GM12878 (cell line): ENCODE results near the gene HMSD. TPM values are rescaled to one million over a fixed set of nuclear protein-coding genes. Genes with fewer than 3 reads are reported as not detected.

Source experiments
- BCLAF1 ChIP-seq: fragments of 450-650 bp; IDR thresholded peaks from 2 replicates; pipeline ENCODE4 v1.6.1; 2017; ENCODE audit warnings: antibody characterized with exemption, mild to moderate bottlenecking, moderate library complexity
- CBFB ChIP-seq: IDR thresholded peaks from 2 replicates; pipeline ENCODE4 v1.6.1; 2016; ENCODE audit warnings: antibody characterized with exemption, low read depth
- CBX3 ChIP-seq: fragments of 200-600 bp; sonication (generic); IDR thresholded peaks from 2 replicates; pipeline ENCODE4 v1.6.1; 2016; ENCODE audit warnings: low read depth, borderline replicate concordance
- CEBPZ ChIP-seq: fragments of 150-350 bp; IDR thresholded peaks from 2 replicates; pipeline ENCODE4 v1.6.1; 2016; ENCODE audit warnings: low read depth, low read length
- CREB1 ChIP-seq: IDR thresholded peaks from 2 replicates; pipeline ENCODE4 v1.6.1; 2012; ENCODE audit warnings: low read depth, mild to moderate bottlenecking, inconsistent platforms
- CREM ChIP-seq: IDR thresholded peaks from 2 replicates; pipeline ENCODE4 v1.6.1; 2014; ENCODE audit warnings: antibody characterized with exemption, low read depth
- E4F1 ChIP-seq: fragments of 450-650 bp; IDR thresholded peaks from 2 replicates; pipeline ENCODE4 v1.6.1; 2018; ENCODE audit warnings: borderline replicate concordance, mild to moderate bottlenecking; ENCODE audit not compliant: partially characterized antibody
- HDGF ChIP-seq: fragments of 450-650 bp; IDR thresholded peaks from 2 replicates; pipeline ENCODE4 v1.6.1; 2016; ENCODE audit warnings: antibody characterized with exemption
- JUNB ChIP-seq: IDR thresholded peaks from 2 replicates; pipeline ENCODE4 v1.6.1; 2016; ENCODE audit warnings: antibody characterized with exemption, mild to moderate bottlenecking
- NFYA ChIP-seq: IDR thresholded peaks from 2 replicates; pipeline ENCODE4 v1.6.1; 2011; ENCODE audit warnings: low read depth, mild to moderate bottlenecking, low read length, improper control_type of control experiment, borderline replicate concordance
- NFYB ChIP-seq: IDR thresholded peaks from 2 replicates; pipeline ENCODE4 v1.6.1; 2011; ENCODE audit warnings: low read depth, mild to moderate bottlenecking, low read length, improper control_type of control experiment, moderate library complexity; ENCODE audit not compliant: insufficient read depth
- RBBP5 ChIP-seq: fragments of 200-600 bp; sonication (generic); conservative IDR thresholded peaks from 2 replicates; pipeline ENCODE4 v1.6.1; 2016
- TAF1 ChIP-seq: IDR thresholded peaks from 2 replicates; pipeline ENCODE4 v1.6.1; 2011; ENCODE audit warnings: mild to moderate bottlenecking, low read depth, low read length, borderline replicate concordance
- TBL1XR1 ChIP-seq: IDR thresholded peaks from 2 replicates; pipeline ENCODE4 v1.6.1; 2012; ENCODE audit warnings: low read depth, low read length, improper control_type of control experiment
- WRNIP1 ChIP-seq: IDR thresholded peaks from 2 replicates; pipeline ENCODE4 v1.6.1; 2011; ENCODE audit warnings: low read depth, low read length, improper control_type of control experiment, borderline replicate concordance
- YY1 ChIP-seq: IDR thresholded peaks from 2 replicates; pipeline ENCODE4 v1.6.1; 2011; ENCODE audit warnings: low read depth, mild to moderate bottlenecking, low read length
- ZBTB4 ChIP-seq: fragments of 450-650 bp; formaldehyde crosslinking; IDR thresholded peaks from 2 replicates; pipeline ENCODE4 v1.4.0; 2022; ENCODE audit warnings: mild to moderate bottlenecking, moderate library complexity
- ZNF24 ChIP-seq: fragments of 450-650 bp; IDR thresholded peaks from 2 replicates; pipeline ENCODE4 v1.6.1; 2017; ENCODE audit warnings: antibody characterized with exemption, mild to moderate bottlenecking
- polyA plus RNA-seq, 11 experiments: library from polyadenylated mRNA; depleted of rRNA in 4 of 11; unstranded in 6 of 11; stranded (reverse) in 5 of 11; fragments of >200 nt; fragmentation: Nextera tagmentation in 4 of 11; fragmentation: Illumina TruSeq in 1 of 11; extraction: Ambion mirVana in 4 of 11; extraction: Trizol in 1 of 11; gene quantifications; 1 replicate in 1 of 11; 2 replicates in 10 of 11; pipeline versions ENCODE4 v1.2.1 to v1.2.3, GENCODE V29; 2011 to 2016; ENCODE audit warnings: inconsistent platforms in 2 of 11, missing spikeins in 2 of 11, low read depth in 1 of 11
- total RNA-seq, 4 experiments: library from RNA; depleted of rRNA in 3 of 4; stranded (reverse); fragments of >200 nt in 3 of 4; fragmentation: Illumina TruSeq in 1 of 4; extraction: Trizol in 1 of 4; gene quantifications; 2 replicates each; pipeline versions ENCODE4 v1.2.1 to v1.2.3, GENCODE V29; 2013 to 2021
- TF ChIP-seq, protein P1 (sequence below): IDR thresholded peaks from 2 replicates; pipeline ENCODE4 v1.6.1; 2011; ENCODE audit warnings: low read depth, low read length, improper control_type of control experiment, borderline replicate concordance

The HMSD gene
- total and polyA plus RNA-seq, 10 of the 15 experiments (the other 5 are each of a cell fraction or from before 2014, with no cell fraction given): 11.7 to 83.9 (median 37.8) TPM

GRCh38 chr18:63908858-63909257 is 40.2 kb upstream of the HMSD start (continued):
- TF ChIP-seq CEBPZ (no peak), CBFB (no peak), CREM (peak; percentile 57; the same call in 1 of the 2 replicates), WRNIP1 (no peak), ZBTB4 (CRISPR knock-in tag) (no peak), NFYB (no peak), NFYA (no peak), BCLAF1 (no peak), TAF1 (no peak), JUNB (peak; percentile 44; the same call in 1 of the 2 replicates), E4F1 (no peak), ZNF24 (no peak), CREB1 (peak; percentile 74), RBBP5 (no peak), YY1 (peak; percentile 82), HDGF (no peak), TBL1XR1 (no peak), CBX3 (no peak)
- TF ChIP-seq, protein P1, sequence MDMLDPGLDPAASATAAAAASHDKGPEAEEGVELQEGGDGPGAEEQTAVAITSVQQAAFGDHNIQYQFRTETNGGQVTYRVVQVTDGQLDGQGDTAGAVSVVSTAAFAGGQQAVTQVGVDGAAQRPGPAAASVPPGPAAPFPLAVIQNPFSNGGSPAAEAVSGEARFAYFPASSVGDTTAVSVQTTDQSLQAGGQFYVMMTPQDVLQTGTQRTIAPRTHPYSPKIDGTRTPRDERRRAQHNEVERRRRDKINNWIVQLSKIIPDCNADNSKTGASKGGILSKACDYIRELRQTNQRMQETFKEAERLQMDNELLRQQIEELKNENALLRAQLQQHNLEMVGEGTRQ: no peak
